Activated CD8-positive, alpha-beta memory T cell treated with anti-CD3 and anti-CD28 coated beads, Interleukin-2, amount 50 U/mL, for 1 hour (primary cell): Measurements from ENCODE around the gene ELOA2.
"Not testable (repeated sequence)": the region's sequence is repeated elsewhere in the genome, so short reads cannot be mapped to it uniquely, and the experiment has no call there.

ENCODE experiments used
- DNase-seq: peaks from one replicate; pipeline ENCODE4 v3.0.0-alpha.2; 2020; ENCODE audit errors: extremely low read depth

Gene ELOA2, protein sequence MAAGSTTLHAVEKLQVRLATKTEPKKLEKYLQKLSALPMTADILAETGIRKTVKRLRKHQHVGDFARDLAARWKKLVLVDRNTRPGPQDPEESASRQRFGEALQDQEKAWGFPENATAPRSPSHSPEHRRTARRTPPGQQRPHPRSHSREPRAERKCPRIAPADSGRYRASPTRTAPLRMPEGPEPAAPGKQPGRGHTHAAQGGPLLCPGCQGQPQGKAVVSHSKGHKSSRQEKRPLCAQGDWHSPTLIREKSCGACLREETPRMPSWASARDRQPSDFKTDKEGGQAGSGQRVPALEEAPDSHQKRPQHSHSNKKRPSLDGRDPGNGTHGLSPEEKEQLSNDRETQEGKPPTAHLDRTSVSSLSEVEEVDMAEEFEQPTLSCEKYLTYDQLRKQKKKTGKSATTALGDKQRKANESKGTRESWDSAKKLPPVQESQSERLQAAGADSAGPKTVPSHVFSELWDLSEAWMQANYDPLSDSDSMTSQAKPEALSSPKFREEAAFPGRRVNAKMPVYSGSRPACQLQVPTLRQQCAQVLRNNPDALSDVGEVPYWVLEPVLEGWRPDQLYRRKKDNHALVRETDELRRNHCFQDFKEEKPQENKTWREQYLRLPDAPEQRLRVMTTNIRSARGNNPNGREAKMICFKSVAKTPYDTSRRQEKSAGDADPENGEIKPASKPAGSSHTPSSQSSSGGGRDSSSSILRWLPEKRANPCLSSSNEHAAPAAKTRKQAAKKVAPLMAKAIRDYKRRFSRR

DNA sequence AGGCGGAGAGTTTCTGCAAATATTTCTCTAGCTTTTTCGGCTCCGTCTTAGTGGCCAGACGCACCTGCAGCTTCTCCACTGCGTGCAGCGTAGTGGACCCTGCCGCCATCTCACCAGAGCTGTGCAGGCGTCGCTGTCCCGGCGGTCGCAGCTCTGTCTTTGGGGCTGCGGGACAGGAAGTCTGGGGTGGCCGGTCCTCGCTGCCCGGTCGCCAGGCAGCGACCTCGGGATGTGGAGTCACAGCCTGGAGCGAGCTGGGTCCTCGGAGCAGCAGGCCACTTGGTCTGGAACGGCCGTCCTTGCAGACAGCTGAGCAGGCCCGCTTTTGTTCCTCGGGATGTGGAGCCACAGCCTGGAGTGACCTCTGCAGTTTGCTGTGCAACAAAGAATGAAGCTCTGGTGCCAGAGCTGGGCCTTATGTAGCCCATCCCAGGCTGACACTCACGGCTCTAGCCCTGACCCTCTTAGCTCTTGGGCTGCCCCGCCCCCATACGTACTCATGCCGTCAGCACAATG lies at the start of gene ELOA2:
TSS of gene ELOA2 (minus strand) at position 466 of the 516 bp plus-strand sequence. CDS start at position 109, 357 bp downstream.
- DNase-seq, result no peak

DNA sequence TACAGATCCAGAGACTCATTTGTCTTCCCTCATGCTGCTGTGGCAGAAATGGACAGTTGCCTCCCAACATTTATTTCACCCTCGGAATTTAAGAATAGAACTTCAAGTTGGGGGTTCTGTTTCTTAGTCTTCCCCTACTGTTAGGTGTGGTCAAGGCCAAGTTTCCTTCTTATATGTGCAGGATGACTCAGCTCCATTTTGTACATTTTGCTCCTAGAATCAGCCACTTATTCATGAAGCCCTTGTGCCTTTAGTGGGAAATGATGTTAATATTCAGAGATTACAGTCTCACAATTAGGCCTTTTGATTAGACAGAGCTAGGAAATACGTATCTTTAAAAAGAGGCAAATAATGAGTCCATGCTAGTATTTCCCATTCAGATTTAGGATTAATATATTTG lies 46.2 kb upstream of the ELOA2 start:
- DNase-seq, result no peak

DNA sequence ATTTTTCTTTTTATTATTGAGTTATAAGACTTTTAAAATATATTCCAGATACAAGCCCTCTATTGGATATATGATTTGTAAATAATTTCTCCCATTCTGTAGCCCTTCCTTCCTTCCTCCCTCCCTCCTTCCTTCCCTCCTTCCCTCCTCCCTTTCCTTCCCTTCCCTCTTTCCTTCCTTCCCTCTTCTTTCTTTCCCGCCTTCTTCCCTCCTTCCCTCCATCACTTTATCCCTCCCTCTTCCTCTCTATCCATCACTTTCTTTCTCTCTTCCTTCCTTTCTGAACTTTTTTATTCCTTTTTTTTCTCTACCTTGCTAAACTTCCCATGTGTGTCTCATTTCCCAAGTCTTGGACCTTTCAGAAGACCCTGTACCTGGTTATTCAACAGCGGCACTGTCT lies 45.5 kb upstream of the ELOA2 start:
- DNase-seq, result no peak

DNA sequence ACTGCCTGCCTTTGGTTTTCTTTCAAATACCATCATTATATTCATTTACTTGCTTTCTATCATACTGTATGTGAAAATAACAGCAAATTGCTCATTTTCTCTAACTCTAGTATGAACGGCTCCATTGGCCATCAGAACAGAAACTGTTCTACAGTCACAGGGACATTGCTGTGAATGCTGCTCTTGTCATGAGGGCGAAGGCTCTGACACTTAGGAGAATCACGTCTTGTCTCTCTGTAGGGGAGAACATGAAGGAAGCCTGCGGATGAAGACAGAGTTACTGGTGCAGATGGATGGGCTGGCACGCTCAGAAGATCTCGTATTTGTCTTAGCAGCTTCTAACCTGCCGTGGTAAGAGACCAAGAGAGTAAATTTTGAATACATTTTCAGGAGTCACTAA lies 41.7 kb upstream of the ELOA2 start:
- DNase-seq, result no peak

DNA sequence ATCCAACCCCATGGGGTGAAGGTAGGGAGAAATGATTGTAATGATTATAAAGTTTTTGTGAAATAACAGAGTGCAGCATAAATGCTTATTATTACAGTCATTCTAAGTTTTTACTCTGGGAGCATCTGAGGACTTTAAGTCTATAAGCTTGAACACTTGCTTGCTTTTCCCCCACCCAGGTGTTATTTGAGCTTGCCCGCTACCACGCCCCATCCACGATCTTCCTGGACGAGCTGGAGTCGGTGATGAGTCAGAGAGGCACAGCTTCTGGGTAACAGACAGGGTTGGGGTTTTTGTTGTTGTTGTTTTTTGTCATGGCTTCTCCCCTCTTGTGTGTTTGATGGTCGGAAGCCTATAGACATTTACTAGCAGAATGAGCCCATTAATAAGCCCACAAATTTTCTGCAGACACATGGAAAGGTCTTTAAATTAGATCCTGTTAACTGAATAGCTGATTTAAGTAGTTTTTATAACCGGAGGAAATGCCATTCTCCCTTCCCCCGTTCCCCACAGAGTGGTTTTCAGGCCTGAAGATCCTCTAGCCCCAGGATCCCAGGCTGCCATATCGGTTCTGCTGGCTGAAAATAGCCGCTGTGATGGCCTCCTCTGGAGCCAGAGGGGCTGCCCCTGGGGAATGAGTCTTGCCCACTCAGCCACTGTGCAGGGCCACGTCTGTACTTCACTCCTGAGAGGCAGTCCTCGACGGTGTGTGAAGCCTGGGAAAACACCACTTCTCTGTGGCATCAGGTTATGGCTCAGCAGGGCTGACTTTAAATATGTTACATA lies 39.9 kb upstream of the ELOA2 start:
- DNase-seq, result no peak

DNA sequence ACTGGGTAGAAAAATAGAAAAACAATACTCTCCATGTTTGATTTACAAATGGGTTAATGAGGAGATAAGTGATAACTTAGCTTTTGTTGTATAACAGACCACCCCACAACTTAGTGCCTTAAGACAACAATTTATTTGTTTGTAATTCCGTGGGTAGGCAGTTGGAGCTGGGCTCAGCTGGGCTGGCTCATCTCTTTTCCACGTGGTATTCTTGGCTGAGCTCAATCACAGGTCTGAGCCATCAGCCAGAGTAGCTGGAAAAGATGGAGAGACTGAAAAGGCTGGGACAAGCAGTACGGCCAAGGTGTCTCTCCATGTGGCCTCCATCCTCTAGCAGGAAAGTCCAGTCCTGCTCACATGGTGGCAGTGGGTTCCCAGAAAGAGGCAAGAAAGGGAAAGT lies 32.2 kb upstream of the ELOA2 start:
- no peak for DNase-seq

DNA sequence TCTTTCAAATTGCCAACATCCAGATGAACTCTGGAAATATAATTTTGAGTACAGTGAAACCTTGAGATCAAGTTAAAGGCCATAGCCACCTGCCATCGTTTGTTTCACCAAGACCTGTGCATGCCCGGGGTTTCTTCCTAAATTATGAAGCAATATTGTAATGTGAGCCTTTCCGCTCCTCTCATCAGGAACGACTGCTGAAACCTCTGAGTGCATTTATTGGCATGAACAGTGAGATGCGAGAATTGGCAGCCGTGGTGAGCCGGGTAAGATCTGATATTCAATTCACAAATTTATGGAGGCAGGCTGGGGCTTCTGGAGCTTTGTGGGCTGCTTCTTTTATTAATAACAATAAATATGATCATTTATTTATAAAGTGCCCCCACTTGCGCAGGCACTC lies 27.7 kb upstream of the ELOA2 start:
- no peak for DNase-seq

DNA sequence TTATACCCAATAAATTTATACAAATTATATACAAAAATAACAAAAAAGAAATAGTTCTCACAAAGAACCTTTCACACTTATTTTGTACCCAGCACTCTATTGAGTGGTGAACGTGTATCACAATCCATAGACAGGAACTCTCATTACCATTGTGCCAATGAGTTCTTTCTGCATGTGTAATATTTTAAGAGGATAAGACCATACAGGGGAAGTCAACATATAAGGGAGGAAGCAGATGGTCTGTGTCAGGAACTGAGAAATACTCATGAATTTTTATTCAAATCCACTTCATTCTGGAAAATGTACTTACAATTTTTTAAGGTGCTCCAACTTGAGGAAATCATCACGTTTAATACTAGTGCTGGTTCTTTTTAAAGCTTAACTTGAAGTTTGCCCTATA lies 27.1 kb upstream of the ELOA2 start:
- no peak for DNase-seq

DNA sequence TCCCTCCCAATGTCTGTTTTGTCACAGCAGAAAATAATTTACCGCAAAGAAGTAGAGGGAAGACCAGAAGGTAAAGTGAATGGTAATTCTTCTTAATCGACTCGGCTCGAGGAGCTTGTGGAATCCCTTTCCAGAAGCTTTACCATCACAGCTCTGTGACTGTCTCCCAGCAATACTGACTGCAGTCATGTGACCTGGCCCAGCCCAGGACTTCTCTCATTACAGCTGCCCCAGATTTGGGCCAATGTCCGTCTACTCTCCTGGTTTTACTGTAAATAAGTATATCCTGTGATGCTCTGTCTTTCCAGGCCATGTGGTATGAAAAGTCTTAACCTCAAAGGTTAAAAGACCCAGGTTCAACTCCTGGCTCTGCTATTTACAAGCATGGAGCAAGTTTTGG lies 18.9 kb upstream of the ELOA2 start:
- no peak for DNase-seq

DNA sequence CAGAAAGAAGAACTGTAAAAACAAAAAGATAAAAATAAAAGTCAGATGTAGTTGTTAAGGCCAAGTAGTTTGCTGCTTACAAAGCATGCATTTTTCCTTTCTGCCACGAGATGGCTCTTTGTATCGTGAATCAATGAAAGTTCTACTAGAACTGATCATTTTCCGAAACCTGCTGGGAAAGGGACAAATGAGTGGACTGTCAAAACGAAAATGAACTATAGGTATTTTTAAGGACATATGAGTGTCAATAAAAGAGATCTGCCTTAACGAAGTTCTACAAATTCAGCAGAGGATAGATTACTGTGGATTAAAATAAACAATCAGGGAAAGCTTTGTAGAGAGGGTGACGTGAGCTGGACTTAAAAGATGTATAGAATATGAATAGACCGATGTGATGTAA lies 15.0 kb upstream of the ELOA2 start:
- DNase-seq, result no peak

DNA sequence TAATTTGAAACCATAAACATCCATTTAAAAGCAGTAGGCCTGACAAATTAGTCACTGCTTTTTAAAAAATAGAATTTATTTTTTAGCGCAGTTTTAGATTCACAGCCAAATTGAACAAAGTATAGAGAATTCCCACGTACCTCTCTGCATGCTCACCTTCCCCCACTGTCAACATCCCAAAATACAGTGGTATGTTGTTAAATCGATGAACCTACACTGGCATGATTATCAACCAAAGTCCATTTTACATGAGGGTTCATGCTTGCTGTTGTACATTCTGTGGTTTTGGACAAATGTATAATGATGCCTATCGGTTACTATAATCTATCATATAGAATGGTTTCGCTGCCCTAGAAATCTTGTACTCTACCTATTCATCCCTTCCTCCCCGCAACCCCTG lies 5.6 kb upstream of the ELOA2 start:
- DNase-seq, result no peak

DNA sequence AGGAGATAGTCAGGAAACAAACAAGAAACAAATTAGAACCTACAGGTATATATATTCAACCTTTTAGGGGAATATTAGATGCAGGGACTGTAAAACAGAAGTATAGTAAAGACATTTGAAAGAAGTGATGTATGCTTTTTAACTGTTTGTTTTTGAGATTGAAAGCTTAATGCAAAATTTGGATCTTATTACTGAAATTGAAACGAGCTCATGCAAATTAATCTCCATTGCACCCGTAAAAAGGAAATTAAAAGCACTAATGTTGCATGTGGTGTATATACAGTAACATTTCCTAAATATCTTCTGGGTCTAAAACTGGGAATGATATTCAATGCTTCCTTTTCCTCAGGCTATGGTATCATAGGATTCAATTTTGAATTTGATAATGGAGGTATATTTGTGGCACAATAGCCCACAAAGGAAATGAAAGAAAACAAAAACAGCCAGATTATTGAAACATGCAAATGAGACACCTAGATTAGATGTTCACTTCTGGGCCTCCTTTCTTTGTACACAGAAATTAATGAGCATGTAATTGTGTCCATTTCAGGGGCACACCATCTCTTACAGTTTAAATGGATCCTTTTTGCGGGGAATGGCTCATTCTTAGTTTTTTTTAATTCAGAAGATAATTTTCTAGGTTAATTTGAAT lies 1.6 kb upstream of the ELOA2 start:
- no peak for DNase-seq

DNA sequence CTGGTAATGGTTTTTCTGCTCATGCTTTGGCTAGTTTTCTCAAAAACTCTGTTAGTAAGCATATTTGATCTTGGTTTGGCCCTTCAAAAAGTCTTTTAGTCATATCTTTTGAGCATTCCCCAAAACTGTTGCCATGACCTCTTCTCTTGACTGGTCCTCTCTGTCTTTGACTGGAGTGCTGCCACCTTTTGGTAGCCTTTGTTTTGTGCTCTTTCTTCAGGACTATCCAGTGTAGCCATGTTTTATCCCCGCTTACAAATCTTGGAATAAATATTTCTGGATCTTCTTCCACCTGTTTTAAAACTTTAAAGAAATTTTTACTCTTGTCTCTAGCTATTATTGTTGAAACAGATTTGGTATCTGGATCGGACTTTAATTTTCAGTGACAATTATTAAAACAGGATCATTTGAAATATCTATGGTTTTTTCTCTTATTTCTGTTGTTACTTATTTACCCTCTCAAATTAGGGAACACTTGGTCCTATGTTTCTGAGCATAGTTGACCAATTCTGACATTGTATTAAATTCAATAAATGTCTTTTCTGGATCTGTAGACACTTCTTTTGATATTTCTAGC lies 965 bp upstream of the ELOA2 start:
- no peak for DNase-seq

DNA sequence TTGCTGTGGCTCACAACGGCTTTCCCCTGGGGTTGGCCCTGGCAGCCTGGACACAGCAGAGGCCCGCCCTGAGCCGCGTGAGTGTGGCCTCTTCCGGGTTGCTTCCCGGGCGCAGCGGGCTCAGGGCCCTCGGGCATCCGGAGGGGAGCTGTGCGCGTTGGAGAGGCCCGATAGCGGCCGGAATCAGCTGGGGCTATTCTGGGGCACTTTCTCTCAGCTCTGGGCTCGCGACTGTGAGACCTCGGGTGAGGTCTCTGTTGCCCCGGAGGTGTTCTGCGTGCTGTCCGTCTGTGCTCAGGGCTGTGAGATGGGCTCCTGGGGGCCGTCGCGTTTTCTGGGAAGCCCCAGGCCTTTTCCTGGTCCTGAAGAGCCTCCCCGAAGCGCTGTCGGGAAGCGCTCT lies 830 bp downstream of the ELOA2 start:
- DNase-seq, result not testable (repeated sequence)

DNA sequence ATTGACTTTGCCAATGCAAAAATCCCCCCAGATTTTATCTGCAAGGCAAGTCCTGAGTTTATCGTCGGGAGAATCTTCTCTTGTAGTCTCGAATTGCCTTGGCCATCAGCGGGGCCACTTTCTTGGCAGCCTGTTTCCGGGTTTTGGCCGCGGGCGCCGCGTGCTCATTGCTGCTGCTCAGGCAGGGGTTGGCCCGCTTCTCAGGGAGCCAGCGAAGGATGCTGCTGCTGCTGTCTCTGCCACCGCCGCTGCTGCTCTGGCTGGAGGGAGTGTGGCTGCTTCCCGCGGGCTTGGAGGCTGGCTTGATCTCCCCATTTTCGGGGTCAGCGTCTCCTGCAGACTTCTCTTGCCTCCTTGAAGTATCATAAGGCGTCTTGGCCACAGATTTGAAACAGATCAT lies 2.5 kb downstream of the ELOA2 start:
- no peak for DNase-seq

DNA sequence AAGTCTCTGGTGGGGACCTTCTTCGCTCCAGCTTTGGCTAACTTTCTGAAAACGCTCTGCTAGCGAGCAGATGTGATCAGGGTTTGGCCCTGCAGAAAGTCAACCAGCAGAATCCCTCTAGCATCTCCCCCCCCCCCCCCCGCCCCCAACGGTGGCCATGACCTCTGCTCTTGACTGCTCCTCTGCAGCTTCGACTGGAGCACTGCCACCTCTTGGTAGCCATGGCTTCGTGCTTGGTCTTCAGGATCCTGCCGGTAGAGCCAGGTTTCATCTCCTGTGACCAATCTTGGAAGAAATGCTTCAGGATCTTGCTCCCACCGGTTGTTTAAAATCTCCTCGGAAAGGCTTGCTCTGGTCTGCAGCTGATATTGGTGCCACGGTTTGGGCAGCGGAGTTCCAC lies 4.5 kb downstream of the ELOA2 start:
- DNase-seq, result not testable (repeated sequence)

DNA sequence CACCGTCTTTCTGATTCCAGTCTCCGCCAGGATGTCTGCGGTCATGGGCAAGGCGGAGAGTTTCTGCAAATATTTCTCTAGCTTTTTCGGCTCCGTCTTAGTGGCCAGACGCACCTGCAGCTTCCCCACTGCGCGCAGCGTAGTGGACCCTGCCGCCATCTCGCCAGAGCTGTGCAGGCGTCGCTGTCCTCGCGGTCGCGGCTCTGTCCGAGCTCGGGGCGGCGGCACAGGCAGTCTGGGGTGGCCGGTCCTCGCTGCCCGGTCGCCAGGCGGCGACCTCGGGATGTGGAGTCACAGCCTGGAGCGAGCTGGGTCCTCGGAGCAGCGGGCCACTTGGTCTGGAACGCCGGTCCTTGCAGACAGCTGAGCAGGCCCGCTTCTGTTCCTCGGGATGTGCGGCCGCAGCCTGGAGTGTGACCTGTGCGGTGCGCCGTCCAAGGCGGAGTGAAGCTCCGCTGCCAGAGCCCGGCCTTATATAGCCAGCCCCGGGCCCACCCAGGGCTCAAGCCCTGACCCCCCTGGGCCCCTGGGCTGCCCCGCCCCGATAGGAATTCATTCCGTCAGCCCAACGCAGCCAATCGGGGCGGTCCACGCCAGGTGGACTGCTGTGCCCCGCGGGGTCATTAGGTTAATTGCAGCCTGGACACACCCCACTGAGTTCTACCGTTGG lies 5.6 kb downstream of the ELOA2 start:
- not testable (repeated sequence) for DNase-seq

DNA sequence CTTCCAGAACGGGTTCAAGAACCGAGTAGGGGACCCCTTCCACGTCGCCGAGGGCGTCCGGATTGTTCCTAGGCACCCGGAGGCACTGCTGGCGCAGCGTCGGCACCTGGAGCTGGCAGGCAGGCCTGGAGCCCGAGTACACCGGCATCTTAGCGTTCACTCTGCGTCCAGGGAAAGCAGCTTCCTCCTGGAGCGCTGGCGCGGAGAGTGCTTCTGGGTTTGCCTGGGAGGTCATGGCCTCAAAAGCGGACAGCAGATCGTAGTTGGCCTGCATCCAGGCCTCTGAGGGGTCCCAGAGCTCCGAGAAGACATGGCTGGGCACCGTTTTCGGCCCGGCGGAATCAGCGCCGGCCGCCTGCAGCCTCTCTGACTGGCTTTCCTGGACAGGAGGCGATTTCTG lies 6.7 kb downstream of the ELOA2 start:
- not testable (repeated sequence) for DNase-seq

DNA sequence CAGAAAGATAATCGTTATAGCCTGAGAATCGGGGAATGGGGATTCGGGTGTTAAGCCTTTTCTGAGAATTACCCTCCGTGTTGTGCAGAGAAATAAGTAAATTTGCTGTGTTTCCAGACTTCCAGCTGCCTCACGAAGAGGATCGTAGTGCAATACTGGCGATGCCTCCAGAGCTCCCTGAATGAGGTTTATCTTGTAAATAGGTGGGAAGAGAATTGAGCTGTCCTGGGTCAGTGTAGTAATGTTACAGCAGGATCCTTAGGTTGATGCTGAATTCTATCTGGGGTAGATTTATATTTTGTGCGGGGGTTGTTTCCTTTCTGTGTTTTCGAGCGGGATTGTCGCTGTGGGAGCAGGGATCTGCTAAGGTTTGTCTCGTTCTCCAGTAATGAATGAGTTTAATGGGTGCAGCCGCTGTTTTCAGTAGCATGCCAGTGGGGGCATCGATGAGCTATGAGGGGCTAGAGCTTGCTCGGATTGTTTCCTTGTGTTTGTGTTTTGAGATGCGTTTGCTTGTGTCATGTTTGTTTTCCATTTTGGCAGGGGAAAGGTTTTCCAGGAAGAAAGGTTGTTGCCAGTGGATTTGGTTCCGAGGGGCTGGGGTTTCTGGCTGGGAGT lies 9.8 kb downstream of the ELOA2 start:
- DNase-seq, result not testable (repeated sequence)

DNA sequence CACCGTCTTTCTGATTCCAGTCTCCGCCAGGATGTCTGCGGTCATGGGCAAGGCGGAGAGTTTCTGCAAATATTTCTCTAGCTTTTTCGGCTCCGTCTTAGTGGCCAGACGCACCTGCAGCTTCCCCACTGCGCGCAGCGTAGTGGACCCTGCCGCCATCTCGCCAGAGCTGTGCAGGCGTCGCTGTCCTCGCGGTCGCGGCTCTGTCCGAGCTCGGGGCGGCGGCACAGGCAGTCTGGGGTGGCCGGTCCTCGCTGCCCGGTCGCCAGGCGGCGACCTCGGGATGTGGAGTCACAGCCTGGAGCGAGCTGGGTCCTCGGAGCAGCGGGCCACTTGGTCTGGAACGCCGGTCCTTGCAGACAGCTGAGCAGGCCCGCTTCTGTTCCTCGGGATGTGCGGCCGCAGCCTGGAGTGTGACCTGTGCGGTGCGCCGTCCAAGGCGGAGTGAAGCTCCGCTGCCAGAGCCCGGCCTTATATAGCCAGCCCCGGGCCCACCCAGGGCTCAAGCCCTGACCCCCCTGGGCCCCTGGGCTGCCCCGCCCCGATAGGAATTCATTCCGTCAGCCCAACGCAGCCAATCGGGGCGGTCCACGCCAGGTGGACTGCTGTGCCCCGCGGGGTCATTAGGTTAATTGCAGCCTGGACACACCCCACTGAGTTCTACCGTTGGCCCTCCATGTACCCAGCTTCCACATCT lies 11.5 kb downstream of the ELOA2 start:
- DNase-seq, result not testable (repeated sequence)
